ENCODE measurements around the gene KLRC1. TPM values are rescaled to one million over a fixed set of nuclear protein-coding genes. Genes with fewer than 3 reads are reported as not detected.
"Not testable (repeated sequence)": the region's sequence is repeated elsewhere in the genome, so short reads cannot be mapped to it uniquely, and the experiment has no call there.

KLRC1 gene
- total RNA-seq, 2 donors from 2014 or later, result 0.54 TPM; not detected in 1

DNA sequence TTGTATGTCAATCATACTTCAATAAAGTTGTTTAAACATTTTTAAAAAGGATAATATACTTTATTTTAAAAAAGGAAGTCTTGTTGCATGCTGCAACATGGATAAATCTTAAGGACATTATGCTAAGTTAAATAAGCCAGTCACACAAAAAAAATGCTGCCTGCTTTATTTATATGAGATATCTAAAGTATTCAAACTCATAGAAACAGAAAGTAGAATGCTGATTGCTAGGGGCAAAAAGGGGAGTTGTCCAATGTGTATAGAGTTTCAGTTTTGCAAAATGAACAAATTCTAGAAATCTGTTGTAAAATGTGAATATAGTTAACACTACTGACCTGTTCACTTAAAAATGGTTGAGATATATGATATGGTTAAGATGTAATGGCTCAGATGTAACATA, 52.3 kb downstream of the KLRC1 start:
- Histone ChIP-seq H3K4me1 (ENCODE audit: control insufficient read depth in 1 of 2, low read depth in 2 of 2) (peaks cover 0 to under 1% of the 10 kb centered on the region in 2 donors), H3K27me3 (replicated peaks; ENCODE audit: insufficient read depth) (no peaks in the 10 kb centered on the region), H3K36me3 (no peaks in the 10 kb centered on the region), H3K27ac (no peak overlapping the region), H3K4me3 (no peak overlapping the region), H3K9me3 (no peaks in the 10 kb centered on the region)
- DNase-seq (ENCODE audit: low spot score) (no peak), ATAC-seq (ENCODE audit: insufficient number of reproducible peaks, low FRiP score, low read depth) (no peak)
- TF ChIP-seq, protein P1, sequence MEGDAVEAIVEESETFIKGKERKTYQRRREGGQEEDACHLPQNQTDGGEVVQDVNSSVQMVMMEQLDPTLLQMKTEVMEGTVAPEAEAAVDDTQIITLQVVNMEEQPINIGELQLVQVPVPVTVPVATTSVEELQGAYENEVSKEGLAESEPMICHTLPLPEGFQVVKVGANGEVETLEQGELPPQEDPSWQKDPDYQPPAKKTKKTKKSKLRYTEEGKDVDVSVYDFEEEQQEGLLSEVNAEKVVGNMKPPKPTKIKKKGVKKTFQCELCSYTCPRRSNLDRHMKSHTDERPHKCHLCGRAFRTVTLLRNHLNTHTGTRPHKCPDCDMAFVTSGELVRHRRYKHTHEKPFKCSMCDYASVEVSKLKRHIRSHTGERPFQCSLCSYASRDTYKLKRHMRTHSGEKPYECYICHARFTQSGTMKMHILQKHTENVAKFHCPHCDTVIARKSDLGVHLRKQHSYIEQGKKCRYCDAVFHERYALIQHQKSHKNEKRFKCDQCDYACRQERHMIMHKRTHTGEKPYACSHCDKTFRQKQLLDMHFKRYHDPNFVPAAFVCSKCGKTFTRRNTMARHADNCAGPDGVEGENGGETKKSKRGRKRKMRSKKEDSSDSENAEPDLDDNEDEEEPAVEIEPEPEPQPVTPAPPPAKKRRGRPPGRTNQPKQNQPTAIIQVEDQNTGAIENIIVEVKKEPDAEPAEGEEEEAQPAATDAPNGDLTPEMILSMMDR (IDR thresholded peaks at IDR 0.05), result no peak

DNA sequence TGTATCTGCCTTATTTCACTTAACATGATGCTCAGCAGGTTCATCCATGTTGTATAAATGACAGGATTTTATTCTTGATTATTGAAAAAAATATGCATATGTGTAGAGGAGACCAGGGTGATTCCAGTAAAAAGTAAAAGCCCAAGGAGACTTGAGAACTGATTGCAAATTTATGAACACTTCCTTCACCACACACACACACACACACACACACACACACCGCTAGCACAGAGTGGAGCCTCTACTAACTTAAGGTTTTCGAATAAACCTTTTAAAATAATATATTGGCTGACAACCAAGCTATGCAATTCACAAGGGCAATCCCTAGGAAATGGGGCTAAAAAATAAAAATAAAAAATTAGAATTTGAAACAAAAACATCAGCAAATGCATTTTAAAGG, 55.0 kb downstream of the KLRC1 start:
- Histone ChIP-seq H3K27me3 (replicated peaks; ENCODE audit: insufficient read depth) (no peaks in the 10 kb centered on the region), H3K27ac (no peak overlapping the region), H3K4me3 (no peak overlapping the region), H3K4me1 (ENCODE audit: control insufficient read depth in 1 of 2, low read depth in 2 of 2) (peaks cover 0 to 4% of the 10 kb centered on the region in 2 donors), H3K36me3 (no peaks in the 10 kb centered on the region), H3K9me3 (no peaks in the 10 kb centered on the region)
- no peak for DNase-seq (ENCODE audit: low spot score)
- ATAC-seq (ENCODE audit: insufficient number of reproducible peaks, low FRiP score, low read depth), result no peak
- TF ChIP-seq, protein P1 (IDR thresholded peaks at IDR 0.05), result no peak

DNA sequence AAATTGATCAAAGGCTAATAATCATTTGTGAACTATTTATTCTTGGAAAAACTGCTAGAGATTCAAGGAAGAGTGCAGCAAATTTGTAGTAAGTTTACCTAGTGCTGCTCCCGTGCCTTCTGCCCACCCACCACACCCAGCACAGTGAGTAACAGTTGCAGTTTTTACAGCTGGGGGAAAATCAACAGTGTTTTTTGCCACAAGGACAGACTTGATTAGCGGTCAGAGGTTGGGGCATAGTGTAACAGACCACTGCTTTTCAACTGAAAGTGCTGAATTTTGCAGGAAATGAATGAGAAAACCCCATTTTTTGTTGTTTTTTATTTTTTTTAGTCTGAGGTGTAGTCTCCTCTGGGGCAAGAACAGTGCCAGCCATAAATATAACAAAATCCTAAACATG, 55.9 kb downstream of the KLRC1 start:
- ATAC-seq (ENCODE audit: insufficient number of reproducible peaks, low FRiP score, low read depth), result no peak
- H3K27ac ChIP-seq, result no peak overlapping the region

DNA sequence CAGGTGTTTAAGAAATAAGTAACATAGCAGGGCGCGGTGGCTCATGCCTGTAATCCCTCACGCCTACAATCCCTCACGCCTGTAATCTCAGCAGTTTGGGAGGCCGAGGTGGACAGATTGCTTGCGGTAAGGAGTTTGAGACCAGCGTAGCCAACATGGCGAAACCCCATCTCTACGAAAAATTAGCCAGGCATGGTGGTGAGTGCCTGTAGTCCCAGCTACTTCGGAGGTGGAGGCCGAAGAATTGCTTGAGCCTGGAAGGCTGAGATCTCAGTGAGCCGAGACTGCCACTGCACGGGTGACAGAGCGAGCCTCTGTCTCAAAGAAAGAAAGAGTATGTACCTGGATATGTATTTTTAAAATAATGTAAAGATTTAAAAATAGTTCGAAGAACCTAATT, 57.0 kb downstream of the KLRC1 start:
- not testable (repeated sequence) for DNase-seq (ENCODE audit: low spot score); H3K27me3 ChIP-seq (replicated peaks; ENCODE audit: insufficient read depth); H3K4me3 ChIP-seq; H3K4me1 ChIP-seq (ENCODE audit: control insufficient read depth in 1 of 2, low read depth in 2 of 2); H3K27ac ChIP-seq; ATAC-seq (ENCODE audit: insufficient number of reproducible peaks, low FRiP score, low read depth); H3K36me3 ChIP-seq; H3K9me3 ChIP-seq

More for the DNA sequence above, 55.9 kb downstream of the KLRC1 start:
- TF ChIP-seq, protein P1 (IDR thresholded peaks at IDR 0.05), result no peak
- H3K4me3 ChIP-seq, result no peak overlapping the region
- no peaks in the 10 kb centered on the region for H3K36me3 ChIP-seq
- H3K4me1 ChIP-seq (ENCODE audit: control insufficient read depth in 1 of 2, low read depth in 2 of 2), result peaks cover 0 to 7% of the 10 kb centered on the region in 2 donors
- no peaks in the 10 kb centered on the region for H3K27me3 ChIP-seq (replicated peaks; ENCODE audit: insufficient read depth)
- no peak for DNase-seq (ENCODE audit: low spot score)
- H3K9me3 ChIP-seq, result no peaks in the 10 kb centered on the region

Other genes with a start within 250 kb of the KLRC1 start
- 100 to 1,000 TPM in 1 of 2 donors, 10 to 100 TPM in 1; 86.1 to 114 TPM for gene GABARAPL1, start 240.5 kb downstream of the KLRC1 start, total RNA-seq
- gene KLRD1, start 145.5 kb downstream of the KLRC1 start, total RNA-seq, result 10 to 100 TPM in 1 of 2 donors, 1 to 10 TPM in 1; 1.9 to 13.0 TPM
- 1 to 10 TPM; 1.2 to 4.5 TPM for gene KLRK1, start 63.3 kb downstream of the KLRC1 start, total RNA-seq
- gene KLRC4, start 43.6 kb downstream of the KLRC1 start, total RNA-seq, result 1 to 10 TPM in 1 of 2 donors, under 1 TPM in 1; 0.54 to 4.2 TPM
- under 1 TPM in 1 of 2 donors, not detected in 1; 0.68 TPM for gene KLRC3, start 32.8 kb downstream of the KLRC1 start, total RNA-seq
- gene KLRC2, start 17.4 kb downstream of the KLRC1 start, total RNA-seq, result not detected
- gene EIF2S3B, start 52.5 kb upstream of the KLRC1 start, total RNA-seq, result under 1 TPM in 1 of 2 donors, not detected in 1; 0.56 TPM
- gene MAGOHB, start 160.2 kb upstream of the KLRC1 start, total RNA-seq, result 10 to 100 TPM in 1 of 2 donors, 1 to 10 TPM in 1; 8.2 to 25.3 TPM
- gene STYK1, start 220.7 kb upstream of the KLRC1 start, total RNA-seq, result not detected

All from thoracic aorta (tissue), 2 donors.